ENCODE results near the gene MKNK2.

Gene MKNK2

DNA sequence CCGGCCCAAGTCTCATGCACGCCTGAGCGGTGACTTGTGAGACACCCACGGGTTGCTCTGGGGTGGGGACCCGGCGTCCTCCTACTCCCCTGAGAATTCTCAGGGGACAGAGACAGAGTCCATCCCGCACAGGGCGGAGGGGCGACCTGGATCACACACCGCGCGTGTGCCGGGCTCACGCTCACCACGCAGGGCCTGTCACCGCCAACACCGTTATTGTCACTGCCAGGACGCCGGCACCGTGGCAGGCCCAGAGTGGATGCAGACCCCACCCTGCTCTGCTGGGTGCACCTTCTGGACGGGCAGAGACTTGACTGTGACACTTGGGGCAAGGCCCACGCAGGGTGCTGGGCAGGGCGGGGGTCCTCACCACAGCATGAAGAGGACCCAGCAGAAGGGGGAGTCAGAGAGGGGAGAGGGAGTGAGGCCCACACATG is 28.8 kb upstream of the MKNK2 start:
- DNase-seq: no peak

DNA sequence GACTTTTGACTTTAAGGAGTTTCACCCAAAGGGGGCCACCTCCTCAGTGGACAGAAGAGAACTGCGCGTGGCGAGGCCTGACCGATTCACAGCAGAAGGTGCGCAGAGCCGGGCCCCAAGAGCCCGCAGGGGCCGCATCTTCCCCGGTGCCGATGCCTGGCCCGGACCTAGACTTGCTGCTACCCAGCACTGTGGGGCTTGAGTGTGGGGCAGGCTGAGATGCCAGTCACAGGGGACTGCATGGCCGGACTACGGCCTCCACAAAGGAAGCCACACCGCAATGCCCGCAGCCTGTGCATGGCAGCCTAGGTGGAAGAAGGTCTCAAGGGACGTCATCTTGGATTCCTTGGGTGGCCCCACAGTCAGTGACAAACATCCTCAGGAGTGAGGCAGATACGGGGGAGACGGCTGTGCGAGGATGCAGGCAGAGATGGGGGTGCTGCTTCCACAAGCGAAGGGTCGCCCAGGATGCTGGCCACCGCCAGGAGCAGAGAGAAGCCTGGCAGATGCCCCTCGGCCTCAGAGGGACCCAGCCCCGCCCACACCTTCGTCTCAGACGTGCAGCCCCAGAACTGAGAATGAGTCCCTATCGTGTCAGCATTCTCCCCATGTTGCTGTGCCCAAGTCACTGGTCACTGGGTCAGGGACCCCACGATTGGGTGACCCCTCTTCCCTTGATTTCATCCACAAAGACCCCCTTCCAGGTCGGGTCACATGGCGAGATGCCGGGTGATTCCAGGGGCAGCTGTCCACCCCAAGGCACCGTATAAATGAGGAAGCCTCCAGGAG is 28.2 kb upstream of the MKNK2 start:
- no peak for DNase-seq

GRCh38 chr19:2077833-2078619 is 27.0 kb upstream of the MKNK2 start:
- no peak for DNase-seq

DNA sequence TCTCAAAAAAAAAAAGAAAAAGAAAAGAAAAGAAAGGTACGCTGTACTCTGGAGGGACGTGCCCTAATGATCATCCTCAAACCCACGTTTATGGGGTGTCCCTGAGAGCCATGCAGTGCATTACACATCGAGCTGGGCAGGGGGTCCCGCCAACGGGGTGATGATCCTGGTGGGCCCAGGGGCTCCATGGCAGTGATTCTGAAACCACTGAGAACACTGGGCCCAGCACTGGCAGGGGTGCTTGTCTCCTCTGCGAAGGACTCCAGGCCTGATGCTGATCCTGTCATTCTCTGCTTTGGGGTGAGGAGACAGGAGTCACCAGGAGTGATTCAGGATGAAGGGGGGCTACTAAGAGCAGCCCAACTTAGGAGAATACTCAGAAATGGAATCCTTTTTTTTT is 26.4 kb upstream of the MKNK2 start:
- DNase-seq: no peak

DNA sequence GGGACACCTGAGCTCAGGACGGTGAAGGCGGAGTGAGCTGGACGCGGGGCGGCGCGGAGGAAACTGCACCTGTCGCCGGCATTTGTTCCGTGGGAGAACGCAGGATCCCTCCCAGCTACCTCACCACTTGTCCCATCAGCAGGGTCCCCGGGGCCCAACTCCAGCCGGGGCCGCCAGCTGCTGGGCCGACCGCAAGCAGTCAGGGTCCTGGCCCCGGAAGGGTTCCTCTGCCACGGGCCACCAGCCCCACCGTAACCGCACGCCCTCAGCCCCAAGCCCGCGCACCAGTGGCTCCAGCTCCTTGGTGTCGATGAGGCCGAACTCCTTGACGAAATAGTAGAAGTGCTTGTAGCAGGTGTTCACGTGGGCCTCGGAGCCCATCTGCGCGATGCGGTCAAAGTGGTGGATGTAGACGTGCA is 25.5 kb upstream of the MKNK2 start:
- no peak for DNase-seq

DNA sequence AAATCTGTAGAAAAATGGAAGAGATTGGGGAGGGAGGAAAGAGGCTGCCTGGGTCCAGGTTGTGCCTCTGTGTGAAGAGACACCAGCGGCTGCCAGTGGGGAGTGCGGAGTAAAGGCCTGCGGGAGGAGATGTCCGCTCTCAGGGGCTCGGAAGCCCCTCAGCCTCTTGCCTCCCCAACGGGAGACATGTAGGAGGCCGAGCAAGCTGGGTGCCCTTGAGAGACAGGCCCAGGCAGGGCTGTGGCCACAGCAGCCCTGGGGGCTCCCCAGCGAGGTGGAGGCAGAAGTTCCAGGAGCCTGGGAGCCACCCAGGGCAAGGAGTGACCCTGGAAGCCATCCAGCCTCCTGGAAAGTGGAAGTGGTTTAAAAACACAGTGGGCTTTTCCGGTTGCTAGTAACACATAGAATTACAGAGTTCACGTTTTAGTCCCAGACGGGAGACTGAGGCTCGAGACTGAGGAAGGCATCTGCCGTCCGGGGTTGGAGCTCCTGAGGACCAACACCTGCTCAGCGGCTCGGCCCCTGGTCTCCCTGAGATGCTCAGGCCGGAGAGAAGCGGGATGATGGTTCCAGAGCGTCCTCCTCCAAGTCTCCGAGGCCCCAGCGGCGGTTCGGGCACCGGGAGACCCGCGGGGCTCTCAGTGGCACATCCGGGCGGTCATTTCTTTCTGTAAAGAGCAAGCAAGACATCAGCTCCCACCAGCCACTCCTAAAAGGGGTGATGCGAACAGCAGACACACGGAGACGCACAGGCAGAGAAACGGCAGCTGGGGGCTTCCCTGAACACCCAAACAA is 21.9 kb upstream of the MKNK2 start:
- no peak for DNase-seq

DNA sequence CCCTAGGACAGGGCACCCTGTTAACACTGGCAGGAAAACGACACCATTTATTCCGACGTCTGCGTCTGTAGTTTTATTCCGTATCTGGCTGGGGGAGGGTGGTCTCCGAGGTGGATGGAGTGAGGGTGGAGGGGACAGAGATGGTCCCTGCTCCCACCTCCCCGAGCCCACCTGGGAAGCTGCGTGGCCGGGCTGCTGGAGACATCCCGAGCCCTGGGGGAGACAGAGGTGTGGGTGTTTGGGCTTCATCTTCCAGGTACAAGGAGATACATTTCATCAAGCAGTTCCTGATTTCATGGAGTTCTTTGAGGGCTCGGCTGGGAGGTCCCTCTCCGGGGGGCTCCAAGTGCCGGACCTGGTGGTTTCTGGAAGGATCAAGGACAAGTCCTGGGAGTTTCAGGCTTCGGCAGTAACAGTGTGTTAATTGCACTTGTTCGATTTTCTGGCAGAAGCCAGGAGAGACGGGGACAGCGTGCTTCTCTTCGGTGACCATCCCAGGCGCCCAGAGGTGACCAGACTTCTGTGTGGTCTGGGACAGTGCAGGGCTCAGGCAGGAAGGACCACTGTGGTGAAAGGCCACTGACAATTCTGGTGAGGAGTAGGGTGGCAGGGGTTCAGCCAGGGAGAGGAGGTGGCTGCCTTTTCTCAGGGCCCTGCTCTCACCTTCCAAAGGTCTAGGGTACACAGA is 20.1 kb upstream of the MKNK2 start:
- DNase-seq: no peak

DNA sequence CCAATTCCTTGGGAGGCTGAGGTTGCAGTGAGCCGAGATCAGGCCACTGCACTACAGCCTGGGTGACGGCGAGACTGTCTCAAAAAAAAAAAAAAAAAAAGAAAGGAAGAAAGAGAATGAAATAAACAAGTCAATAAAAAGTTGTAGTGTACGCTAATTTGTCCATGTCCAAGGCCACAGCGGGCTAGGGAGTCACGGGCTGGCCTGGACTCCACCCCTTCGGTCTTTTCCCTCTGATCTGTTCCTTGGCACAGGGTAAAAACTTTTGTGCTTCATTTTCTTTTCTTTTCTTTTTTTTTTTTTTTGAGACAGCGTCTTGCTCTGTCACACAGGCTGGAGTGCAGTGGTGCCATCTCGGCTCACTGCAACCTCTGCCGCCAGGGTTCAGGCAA is 19.4 kb upstream of the MKNK2 start:
- DNase-seq: no peak

DNA sequence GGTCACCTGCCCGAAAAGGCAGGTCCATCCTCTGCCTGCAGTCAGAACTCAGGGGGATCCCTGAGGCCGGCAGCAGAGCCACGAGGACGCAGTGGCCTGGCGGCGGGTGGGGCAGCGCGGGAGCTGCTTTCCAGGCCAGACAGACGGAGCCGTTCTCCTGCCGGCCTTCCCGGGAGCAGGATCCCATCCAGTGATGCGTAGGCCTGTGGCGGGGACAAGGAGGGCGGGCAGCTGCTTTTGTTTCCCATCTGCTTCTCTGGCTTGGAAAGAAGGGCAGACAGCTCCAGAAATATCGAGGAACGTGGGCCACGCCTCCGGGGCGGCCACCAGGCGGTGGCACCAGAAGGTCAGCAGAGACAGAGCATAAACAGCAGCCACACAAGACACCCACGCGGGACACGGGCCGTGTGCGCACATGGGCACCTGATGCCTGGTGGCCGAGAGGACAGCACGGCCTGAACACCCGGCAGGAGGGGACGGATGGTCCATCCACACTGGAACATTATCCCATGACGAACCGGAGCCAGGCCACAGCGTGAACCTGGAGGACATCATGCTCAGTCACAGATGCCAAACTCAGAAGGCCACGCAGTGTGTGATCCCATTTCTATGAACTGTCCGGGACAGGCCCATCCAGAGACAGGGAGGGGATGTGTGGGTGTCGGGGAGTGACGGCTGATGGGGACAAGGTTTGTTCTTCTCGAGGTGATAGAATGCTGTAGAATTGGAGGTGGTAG is 13.9 kb upstream of the MKNK2 start:
- no peak for DNase-seq

- no peak for DNase-seq
These were observed 13.3 kb upstream of the MKNK2 start for GRCh38 chr19:2064395-2064787.

DNA sequence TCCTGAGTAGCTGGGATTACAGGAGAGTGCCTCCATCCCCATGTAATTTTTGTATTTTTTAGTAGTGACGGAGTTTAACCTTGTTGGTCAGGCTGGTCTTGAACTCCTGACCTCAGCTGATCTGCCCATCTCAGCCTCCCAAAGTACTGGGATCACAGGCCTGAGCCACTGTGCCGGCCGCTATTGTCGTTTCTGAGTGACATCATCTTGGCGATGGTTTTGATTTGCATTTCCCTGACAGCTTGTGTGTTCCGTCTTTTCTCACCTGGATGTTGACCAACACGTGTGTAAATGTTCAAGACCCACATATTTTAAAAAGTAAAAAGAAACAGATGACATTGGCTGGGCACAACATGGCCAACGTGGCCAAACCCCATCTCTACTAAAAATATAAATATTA is 12.8 kb upstream of the MKNK2 start:
- no peak for DNase-seq

DNA sequence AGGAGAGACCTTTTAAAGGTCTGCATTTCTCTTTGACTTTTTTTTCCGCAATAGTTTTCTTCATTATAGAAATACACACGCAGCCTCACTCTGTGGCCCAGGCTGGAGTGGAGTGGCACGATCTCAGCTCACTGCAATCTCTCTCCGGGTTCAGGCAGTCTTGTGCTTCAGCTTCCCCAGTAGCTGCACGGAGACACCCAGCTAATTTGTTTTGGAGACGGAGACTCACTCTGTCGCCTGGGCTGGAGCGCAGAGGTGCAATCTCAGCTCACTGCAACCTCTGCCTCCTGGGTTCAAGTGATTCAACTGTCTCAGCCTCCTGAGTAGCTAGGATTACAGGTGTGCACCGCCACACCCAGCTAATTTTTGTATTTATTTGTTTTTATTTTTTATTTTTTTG is 11.7 kb upstream of the MKNK2 start:
- no peak for DNase-seq

GRCh38 chr19:2062389-2062729 is 11.3 kb upstream of the MKNK2 start:
- DNase-seq: no peak

- peak; percentile 100 for DNase-seq
These were observed 10.7 kb upstream of the MKNK2 start for GRCh38 chr19:2061495-2062388.

DNA sequence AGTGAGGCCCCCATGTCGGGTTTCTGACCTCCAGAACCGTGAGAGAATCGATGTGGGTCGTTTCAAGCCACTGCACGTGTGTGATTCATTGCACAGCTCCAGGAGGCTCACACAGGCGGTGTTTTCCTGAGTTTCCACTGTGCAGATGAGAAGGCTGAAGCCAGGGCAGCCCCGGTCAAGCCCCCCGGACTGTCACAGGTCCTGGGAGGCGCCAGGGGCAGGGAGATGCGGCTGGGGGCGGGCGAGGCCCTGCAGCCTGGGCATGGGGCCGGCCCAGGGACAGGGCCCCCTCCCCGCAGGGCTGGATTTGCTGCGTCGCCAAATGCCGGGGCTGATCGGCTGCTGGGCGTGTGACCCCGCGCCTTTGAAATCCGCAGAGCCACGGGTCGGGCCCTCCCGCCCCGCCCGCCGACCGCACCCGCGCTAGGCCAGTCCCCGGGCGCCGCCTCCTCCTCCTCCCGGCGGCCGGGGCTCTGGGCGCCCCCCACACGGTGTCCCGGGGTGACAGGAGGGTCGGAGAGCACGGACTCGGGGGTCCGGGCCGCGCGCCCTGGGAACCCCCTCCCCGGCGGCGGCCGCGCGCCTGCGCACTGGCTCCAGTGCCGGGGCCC is 9.9 kb upstream of the MKNK2 start:
- no peak for DNase-seq

GRCh38 chr19:2059422-2060201 is 8.6 kb upstream of the MKNK2 start:
- no peak for DNase-seq

DNA sequence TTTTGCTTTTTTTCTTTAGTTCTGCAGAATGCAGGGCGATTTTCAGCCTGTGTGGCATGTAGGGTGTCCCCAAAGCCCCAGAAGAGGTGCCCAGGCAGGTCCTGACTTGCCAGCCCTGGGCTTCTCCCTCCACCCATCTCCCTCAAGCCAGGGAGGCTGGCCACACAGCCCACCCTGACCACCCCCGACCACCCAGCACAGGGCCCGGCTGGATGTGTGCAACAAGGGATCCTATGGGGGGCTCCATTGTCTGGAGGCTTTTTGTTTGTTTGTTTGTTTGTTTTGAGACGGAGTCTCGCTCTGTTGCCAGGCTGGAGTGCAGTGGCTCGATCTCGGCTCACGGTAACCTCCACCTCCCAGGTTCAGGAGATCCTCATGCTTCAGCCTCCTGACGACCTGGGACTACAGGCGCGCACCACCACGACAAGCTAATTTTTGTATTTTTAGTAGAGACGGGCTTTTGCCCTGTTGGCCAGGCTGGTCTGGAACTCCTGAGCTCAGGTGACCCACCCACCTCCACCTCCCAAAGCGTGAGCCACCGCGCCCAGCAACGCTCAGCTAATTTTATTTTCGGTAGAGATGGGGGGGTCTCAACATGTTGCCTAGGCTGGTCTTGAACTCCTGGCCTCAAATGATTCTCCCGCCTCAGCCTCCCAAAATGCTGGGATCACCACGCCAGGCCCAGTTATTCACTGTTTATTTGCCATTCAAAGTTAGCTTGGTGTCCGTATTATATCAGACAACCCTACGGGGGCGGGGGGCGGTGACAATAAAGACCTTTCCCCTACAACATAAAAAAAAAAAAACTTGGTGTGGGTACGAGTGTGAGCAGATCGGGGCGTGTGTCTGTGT is 7.8 kb upstream of the MKNK2 start:
- no peak for DNase-seq

DNA sequence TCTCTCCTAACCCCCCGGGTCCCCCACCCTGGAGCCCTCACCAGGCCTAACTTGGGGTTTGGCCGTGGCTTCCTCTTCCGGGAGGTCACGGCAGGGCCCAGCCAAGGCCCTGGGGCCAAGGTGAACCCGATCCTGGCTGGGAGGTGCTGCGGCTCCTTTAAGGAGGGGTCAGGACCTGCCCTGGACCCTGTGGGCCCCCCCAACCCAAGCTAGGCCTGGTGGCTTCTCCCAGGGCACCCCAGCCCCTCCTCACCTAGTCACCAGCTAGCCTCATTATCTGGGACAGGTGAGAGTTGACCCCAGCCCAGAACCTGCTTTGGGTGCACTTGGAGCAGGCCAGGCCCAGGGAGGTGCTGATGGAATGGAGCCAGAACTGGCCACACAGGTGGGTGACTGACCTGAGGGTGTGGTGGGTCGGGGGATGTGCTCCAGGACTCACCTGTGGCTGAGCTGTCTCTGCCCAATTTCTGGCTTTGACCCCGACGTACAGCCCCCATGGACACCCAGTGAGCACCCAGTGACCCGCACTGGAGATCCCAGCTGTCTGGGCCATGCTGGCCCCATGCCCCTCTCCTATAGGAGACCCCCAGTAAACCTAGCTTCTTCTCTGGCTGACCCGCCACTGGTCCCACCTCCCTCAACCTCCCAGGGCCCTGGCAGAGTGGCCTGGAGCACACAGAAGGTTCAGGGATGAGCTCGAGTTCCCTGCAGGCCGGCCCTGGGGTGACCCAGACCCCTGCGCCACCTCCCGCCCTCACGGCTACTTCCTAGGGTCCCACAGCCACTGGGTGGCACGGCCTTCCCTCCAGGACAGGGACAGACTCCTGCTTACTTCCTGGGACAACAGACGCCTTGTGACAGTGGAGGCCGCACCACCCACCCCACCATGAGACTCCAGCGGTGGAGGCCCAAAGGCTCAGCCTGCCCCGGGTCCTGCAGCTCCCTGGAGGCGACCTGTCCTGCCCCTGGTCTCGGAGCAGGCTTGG is 6.7 kb upstream of the MKNK2 start:
- DNase-seq: no peak
